HFFc6 (cell line): ENCODE results near the gene MRPS27. TPM values are rescaled to one million over a fixed set of nuclear protein-coding genes. Genes with fewer than 3 reads are reported as not detected.

ENCODE experiments used
- DNase-seq: peaks from one replicate; pipeline ENCODE4 v3.0.0-alpha.2; 2018
- H3K27ac Mint-ChIP-seq: 2 replicates; pipeline ENCODE4 v1.8.0; 2020; ENCODE audit warnings: mild to moderate bottlenecking, mixed read lengths
- H3K27me3 Mint-ChIP-seq: 2 replicates; pipeline ENCODE4 v1.8.0; 2021; ENCODE audit warnings: mild to moderate bottlenecking, moderate library complexity, mixed read lengths; ENCODE audit not compliant: insufficient read depth
- H3K36me3 Mint-ChIP-seq: 2 replicates; pipeline ENCODE4 v1.8.0; 2021; ENCODE audit warnings: low read depth, mixed read lengths
- H3K4me1 Mint-ChIP-seq: 2 replicates; pipeline ENCODE4 v1.8.0; 2020; ENCODE audit warnings: low read depth, mixed read lengths
- H3K4me3 Mint-ChIP-seq: 2 replicates; pipeline ENCODE4 v1.8.0; 2020; ENCODE audit warnings: mild to moderate bottlenecking, moderate library complexity, mixed read lengths
- H3K9me3 Mint-ChIP-seq: 2 replicates; pipeline ENCODE4 v1.8.0; 2020; ENCODE audit warnings: mild to moderate bottlenecking, mixed read lengths
- CTCF ChIP-seq: fragments of 200-600 bp; sonication (generic); IDR thresholded peaks from 2 replicates; pipeline ENCODE4 v1.5.0; 2021; ENCODE audit warnings: antibody characterized with exemption, mild to moderate bottlenecking
- total RNA-seq, 6 experiments: library from RNA; stranded (reverse); fragmentation: NEBNext Ultra II Directional; extraction: Animal tissue kit (Norgen Biotek cat#: 25700); gene quantifications; 2 replicates in 1 of 6; 3 replicates in 5 of 6; pipeline ENCODE4 v1.2.3, GENCODE V29; 2021

Gene MRPS27
- total RNA-seq, 6 experiments from 2014 or later = 46.1 to 74.1 (median 57.9) TPM

GRCh38 chr5:72221541-72221940 is 98.5 kb downstream of the MRPS27 start:
- Mint-ChIP-seq H3K4me3 (no peak overlapping the region), H3K36me3 (peaks cover 71% of the 10 kb centered on the region), H3K9me3 (no peaks in the 10 kb centered on the region), H3K4me1 (peaks cover 13% of the 10 kb centered on the region), H3K27ac (no peak overlapping the region), H3K27me3 (no peaks in the 10 kb centered on the region; the same call in 1 of the 2 replicates)
- TF ChIP-seq CTCF = no peak
- no peak for DNase-seq

GRCh38 chr5:72221099-72221498 is 98.9 kb downstream of the MRPS27 start:
- peaks cover 13% of the 10 kb centered on the region for H3K4me1 Mint-ChIP-seq
- no peaks in the 10 kb centered on the region for H3K9me3 Mint-ChIP-seq
- no peak overlapping the region for H3K27ac Mint-ChIP-seq

GRCh38 chr5:72216756-72217155 is 103.3 kb downstream of the MRPS27 start:
- no peak for DNase-seq
- Mint-ChIP-seq H3K4me3 (no peak overlapping the region), H3K27me3 (peaks cover 3% of the 10 kb centered on the region), H3K27ac (no peak overlapping the region), H3K4me1 (peaks cover 10% of the 10 kb centered on the region), H3K9me3 (no peaks in the 10 kb centered on the region), H3K36me3 (peaks cover 44% of the 10 kb centered on the region)
- no peak for TF ChIP-seq CTCF

More at GRCh38 chr5:72221099-72221498, 98.9 kb downstream of the MRPS27 start:
- no peak for DNase-seq
- no peak overlapping the region for H3K4me3 Mint-ChIP-seq
- no peak for TF ChIP-seq CTCF
- H3K36me3 Mint-ChIP-seq = peaks cover 67% of the 10 kb centered on the region
- H3K27me3 Mint-ChIP-seq = no peaks in the 10 kb centered on the region; the same call in 1 of the 2 replicates

GRCh38 chr5:72214168-72214567 is 105.9 kb downstream of the MRPS27 start:
- Mint-ChIP-seq H3K27me3 (peaks cover 8% of the 10 kb centered on the region), H3K4me1 (peaks cover 35% of the 10 kb centered on the region), H3K9me3 (no peaks in the 10 kb centered on the region), H3K27ac (no peak overlapping the region), H3K4me3 (no peak overlapping the region), H3K36me3 (peaks cover 32% of the 10 kb centered on the region)
- no peak for TF ChIP-seq CTCF
- DNase-seq = no peak

GRCh38 chr5:72213482-72213881 is 106.6 kb downstream of the MRPS27 start:
- peaks cover 8% of the 10 kb centered on the region for H3K27me3 Mint-ChIP-seq
- no peak for TF ChIP-seq CTCF

GRCh38 chr5:72212171-72212570 is 107.9 kb downstream of the MRPS27 start:
- Mint-ChIP-seq H3K27ac (peak overlapping the region; percentile 92), H3K4me3 (peak overlapping the region; percentile 83), H3K27me3 (peaks cover 8% of the 10 kb centered on the region), H3K36me3 (peaks cover 30% of the 10 kb centered on the region), H3K9me3 (no peaks in the 10 kb centered on the region), H3K4me1 (peaks cover 51% of the 10 kb centered on the region)
- DNase-seq = no peak
- no peak for TF ChIP-seq CTCF

More at GRCh38 chr5:72213482-72213881, 106.6 kb downstream of the MRPS27 start:
- no peak overlapping the region for H3K27ac Mint-ChIP-seq
- peaks cover 42% of the 10 kb centered on the region for H3K4me1 Mint-ChIP-seq
- no peaks in the 10 kb centered on the region for H3K9me3 Mint-ChIP-seq
- no peak overlapping the region for H3K4me3 Mint-ChIP-seq
- DNase-seq = no peak
- peaks cover 32% of the 10 kb centered on the region for H3K36me3 Mint-ChIP-seq
